CD4-positive, alpha-beta T cell treated with Interleukin-4 for 4 hours (primary cell): ENCODE measurements around the gene EGFR.
A peak's percentile ranks its signal among the peaks of the same experiment; 100 is the strongest.

ENCODE experiments used
- DNase-seq: peaks from one replicate; pipeline ENCODE4 v3.0.0-alpha.2; 2020

Gene EGFR

DNA sequence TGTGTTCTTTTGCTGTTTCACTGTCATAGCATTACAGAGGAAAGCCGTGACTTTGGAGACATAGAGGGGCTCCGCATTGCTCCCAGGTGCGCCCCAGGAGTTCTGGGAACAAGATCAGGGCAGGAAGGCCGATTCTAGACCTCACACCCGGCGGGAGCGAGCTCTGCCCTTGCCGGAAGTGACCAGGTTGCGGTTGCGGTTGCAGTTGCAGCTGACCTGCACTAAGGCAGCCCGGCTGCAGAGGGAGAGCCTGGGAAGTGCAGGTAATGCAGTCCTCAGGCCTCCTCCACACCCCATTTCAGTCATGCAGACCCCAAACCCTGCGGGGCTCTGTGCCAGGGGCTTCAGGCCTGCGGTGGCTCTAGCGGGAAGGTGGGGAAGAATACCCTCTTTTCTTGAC is 216.3 kb downstream of the EGFR start:
- no peak for DNase-seq

DNA sequence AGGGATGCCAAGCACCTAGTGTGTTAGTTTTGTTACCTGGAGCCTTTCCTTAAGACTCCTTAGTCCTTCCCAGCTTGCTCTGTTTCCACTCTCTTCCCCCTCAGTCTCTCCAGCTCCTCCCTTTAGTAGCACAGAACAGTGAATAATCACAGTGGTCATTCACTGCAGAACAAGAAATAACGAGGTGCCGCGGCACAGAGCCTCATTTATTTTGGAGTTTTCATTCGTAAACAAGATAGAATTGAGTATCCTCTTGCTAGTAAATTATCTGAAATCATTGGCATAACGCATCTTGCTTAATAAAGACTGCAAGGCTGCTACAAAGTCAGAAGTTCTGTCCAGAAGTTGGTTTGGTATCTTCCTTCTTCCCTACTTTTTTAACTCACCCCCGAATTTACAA is 217.0 kb downstream of the EGFR start:
- no peak for DNase-seq

DNA sequence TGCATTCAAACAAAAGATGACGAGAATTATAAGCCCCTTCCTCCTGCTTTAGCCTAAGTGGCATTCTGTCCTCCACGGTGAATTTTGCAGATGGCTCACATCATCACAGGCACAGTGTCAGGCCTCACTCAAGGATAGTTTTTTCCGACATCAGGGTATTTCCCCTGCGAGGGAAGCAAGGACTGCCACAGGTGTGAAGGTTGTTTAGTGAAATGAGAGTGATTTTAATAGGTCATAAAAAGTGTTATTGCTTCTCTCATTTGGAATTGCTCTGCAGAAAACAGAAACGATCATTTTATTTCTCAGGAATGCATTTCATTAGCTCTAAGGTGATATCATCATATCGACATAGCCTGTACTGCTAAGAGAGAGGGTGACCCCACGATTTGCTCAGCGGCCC is 217.7 kb downstream of the EGFR start:
- DNase-seq: no peak

DNA sequence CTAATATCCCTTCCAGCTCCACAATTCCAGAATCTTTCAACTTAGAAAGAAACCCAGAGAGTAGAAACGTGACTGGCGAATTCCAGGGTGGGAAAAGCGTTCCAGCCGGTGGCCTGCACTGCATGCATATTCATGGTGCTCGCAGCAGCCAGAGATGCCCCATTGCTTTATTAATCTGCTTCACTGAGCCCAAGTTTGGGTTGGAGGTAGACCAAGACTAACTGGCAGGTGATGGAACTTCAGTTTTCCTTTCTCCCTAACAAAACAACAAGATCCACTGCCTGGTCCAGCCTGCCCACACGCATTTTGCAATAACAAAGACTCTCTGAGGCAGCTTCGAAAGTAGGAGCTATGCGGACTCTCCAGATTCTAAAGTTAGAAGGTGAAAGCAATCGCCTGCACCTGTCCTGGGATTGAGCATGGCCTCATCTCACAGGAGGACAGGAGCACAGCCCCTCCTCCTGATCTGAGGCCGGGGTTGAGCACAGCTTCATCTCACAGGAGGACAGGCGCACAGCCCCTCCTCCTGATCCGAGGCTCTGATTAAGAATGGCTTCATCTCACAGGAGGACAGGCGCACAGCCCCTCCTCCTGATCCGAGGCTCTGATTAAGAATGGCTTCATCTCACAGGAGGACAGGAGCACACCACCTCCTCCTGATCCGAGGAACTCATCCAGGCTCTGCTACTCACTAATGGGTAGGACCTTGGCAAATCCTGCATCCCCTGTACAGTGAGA is 218.5 kb downstream of the EGFR start:
- DNase-seq: no peak

DNA sequence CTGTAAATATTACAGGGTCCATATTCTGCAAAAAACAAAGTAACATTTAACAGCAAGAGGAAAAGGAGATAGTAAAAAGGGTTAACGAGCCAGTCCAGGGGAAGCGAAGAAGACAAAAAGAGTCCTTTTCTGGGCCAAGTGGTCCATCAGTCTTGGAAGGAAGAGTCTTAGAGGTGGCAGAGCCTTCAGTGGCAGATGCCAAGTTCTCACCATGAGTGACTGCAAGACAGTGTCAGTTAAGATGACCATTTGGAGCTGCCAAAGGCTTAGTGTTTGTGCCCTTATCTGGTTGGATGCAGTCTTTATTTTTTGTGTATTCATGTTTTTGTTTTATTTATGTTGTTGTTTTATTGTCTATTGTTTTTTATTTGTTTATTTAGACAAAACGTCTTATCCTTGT is 220.6 kb downstream of the EGFR start:
- DNase-seq: no peak

DNA sequence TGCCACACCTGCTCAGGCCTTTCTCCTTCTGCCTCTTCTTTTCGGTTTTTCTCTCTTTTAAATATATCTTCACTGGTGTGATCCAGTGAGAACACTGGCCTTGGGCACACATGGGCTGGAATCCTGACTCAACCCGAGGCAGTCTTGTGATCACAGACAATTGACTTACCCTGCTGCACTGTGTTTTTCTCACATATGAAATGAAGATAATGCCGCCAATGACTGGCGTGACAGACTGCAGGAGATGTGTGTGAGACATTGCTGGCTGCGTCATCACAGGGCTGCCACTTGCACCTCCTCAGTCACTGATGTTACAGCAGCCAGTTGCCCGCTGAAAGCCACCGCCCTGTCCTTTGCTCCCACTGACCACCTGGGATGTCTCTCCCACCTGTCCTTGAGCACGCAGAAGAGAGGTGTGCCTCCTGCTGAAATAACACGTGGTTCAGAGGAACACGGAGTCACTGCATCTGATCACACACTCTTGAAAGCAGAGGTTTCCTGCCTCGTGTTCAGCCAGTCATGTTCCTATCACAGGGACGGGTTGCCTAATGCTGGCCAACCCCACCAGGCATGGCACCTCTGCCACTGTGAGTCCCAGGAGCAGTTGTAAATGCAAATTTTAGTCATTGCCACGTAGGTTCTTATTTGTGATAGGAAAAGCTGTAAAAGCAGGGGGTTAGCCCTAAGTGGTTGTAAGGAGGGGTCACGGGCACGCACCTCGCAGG is 221.8 kb downstream of the EGFR start:
- no peak for DNase-seq

DNA sequence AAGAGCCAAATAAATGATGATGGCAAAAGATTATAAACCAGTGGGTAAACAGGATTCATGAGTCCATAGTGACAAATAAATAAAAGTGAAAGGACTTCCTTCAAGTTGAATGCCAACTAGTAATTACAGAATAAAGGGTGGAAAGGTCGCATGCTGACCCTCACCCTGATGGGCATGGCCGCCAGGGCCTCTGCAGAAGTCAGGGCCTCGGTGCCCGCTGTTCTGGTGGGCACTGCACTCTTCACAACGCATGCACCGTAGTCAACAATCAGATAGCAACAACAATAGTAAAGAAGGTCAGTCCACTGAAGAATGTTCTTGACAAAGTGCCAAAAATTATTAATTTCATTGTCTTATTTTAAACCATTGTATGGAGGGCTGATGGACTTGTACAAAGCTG is 223.1 kb downstream of the EGFR start:
- DNase-seq: no peak

DNA sequence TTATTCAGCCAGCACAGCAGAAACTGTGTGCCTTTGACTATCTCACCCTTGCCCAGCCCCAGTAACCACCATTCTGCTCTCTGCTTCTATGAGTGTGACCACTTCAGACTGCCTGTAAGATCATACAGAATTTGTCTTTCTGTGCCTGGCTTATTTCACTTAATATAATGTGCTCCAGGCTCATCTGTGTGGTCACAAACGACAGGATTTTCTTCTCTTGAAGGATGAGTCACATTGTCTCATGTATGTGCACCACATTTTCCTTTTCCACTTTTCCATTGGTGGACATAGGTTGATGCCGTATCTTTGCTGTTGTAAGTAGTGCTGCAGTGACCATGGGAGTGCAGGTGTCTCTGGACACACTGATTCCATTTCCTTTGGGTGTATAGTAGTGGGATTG is 223.8 kb downstream of the EGFR start:
- DNase-seq: no peak

DNA sequence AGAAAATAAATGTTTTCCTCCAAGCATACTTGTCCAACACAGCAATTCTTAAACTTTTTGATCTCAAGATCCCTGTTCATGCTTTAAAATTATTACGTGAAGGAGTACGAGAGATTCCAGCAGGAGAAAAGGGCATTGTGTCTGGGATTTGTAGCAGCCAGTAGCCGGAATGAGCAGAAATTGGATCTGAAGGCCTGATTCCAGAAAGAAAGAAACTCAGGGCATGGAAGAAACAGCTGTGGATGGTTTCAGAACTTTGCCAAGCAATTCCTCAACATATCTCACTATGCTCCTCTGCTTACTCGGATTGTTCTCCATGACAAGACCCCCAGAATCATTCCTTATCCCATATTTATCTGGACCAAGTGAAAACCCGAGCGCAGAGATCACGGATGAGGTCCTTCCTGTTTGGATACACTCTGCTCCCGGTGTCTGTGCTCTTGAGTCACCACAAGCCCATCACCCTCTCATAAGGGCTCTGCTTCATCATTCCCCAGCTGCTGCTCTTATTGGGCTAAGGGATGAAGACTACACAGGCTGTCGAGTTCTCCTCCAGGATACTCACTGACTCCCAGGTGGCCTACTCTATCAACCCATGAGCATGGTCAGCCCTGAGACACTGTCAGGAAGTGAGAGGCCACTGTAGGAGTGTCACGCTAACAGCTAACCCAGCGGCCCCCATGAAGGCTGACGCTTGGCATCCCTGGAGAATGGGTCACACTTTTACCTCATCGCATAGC is 225.4 kb downstream of the EGFR start:
- no peak for DNase-seq

DNA sequence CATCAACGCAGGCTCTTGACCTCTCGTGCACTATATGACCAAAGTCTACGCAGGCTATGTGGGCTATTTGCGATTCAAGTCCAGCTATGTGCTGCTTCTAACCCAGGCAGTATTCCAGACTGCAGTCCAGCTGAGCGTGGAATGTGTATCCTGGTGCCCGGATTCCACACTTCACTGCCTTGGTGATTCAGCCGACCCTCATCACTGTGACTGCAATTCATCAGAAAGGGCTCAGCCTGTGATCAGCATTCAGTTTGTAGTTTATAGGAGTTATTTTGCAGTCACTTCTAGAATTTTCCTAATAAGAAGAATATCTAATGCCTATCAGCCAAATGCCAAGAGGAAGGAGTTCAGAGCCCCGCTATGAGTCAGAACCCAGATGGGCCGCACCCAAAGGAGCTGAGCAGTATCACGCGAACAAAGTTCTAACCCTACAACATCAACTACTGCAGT is 226.5 kb downstream of the EGFR start:
- no peak for DNase-seq

DNA sequence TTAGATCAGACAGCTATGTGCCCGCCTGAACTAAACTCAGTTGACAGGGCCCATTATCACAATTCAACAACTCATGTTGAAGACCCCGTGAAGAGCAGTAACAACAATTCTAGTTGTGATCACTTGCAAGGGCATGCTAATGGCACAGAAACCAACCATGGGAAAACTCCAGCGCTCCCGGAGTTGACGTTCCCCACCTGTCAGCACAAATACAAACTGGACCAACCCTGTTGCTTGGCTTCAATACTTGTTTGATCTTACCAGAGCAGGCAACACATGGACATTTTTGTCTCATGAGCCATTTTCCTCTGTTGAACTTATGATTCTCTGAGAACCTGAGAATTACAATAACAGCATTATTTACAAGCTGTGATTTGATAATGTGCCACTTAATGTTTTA is 227.4 kb downstream of the EGFR start:
- no peak for DNase-seq

DNA sequence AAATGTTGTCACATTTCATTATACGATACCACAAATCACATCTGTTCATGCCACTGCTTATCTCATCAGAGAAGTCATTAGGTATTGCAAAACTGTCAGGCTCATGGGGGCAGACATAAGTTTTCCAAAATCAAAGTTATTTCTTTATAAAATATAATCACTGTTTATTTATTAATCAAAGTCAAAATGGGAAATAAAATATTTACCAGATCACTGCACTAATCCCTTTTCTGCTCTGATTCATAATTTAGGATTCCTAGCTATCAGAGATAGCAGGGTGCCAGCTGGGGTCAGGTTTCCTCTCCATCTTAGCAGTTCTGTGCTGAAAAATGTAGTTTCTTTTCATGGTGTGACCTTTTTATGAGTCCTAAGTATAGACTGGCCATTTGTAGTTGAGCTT is 228.6 kb downstream of the EGFR start:
- no peak for DNase-seq

DNA sequence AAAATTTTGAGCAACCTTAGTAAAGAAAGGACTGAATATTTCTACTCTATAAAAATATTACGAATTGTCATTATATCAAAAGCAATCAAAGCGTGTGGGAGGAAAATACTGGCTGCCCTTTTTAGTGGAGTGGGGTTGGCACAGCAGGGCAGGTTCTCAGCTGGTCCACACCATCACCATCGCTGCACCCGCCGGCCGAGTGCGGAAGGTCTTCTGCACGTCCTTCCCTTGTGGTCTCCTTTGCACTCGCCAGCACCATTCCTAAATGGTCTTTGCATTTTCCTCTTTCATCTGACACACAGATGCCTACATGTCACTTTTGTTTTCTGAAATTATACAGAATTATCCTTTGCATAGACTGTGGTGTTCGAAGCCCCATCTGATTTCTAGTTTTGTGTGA is 229.7 kb downstream of the EGFR start:
- no peak for DNase-seq

DNA sequence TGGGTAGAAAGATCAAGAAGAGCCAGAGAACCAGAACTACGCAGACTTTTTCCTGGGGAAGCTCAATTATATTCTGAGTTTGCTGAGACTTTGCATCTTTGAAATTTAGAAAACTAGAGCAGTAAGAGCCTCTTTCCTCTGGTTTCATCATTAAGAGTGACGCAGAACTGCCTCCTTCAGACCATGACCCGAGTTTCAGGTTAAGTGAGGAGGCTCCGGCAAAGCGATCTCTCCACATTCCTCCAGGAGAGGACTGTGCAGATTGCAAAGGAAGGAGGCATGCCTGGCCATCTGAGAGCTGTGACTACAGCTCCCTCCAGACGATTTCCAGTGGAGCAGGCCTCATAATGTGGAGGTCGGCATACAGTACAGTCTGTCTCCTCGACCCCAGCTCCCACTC is 230.5 kb downstream of the EGFR start:
- DNase-seq: no peak

DNA sequence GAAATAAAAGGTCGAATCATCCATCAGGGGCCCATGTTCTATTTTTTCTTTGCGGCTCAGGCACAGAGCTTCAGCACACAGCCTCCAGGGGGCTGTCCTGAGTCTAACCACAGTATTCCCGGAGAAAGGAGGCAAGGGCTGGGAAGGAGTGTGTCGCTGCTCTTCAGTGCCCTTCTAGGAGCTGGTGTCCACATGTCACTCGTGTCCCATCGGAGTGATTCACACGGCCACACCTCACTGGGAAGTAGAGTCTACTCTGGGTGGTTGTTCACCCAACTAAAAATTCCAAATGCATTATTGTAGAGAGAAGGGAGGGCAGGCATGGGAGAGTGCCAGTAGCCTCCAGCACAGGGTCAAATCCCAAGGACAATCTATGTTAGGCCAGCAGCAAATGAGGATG is 231.5 kb downstream of the EGFR start:
- no peak for DNase-seq

DNA sequence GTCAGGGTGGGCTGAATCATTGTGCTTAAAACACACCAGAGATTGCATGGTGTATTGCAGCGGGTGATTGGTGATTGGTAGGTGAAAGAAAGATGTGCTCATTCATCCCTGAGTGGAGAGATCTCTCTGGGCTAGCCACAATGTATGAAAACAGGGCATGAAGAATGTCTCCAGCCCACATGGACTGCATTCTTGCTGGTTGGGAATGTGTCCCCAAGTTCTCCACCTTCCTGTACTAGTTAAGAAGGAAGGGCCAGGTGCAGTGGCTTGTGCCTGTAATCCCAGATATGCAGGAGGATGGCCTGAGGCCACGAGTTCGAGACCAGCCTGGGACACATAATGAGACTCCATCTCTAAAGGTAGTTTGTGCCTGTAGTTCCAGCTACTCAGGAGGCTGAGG is 232.5 kb downstream of the EGFR start:
- DNase-seq: no peak

DNA sequence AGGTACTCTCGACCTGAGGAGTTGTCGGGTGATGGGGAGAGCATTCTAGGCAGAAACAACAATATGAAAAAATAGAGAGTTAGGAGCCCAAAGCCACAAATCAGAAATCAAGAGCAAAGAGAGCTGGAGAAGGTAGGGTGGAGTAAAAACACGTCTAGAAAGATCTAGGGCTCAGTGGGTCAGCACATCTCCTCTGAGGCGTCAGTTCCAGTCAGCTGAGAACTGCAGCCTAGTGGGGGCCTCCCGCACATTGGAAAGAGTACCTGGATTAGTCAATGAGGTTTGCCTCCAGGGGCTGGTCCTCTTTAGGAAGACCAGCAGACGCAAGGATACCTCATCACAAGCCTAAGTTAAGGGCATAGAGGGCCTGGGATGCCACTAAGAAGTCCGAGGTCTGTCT is 233.1 kb downstream of the EGFR start:
- no peak for DNase-seq

DNA sequence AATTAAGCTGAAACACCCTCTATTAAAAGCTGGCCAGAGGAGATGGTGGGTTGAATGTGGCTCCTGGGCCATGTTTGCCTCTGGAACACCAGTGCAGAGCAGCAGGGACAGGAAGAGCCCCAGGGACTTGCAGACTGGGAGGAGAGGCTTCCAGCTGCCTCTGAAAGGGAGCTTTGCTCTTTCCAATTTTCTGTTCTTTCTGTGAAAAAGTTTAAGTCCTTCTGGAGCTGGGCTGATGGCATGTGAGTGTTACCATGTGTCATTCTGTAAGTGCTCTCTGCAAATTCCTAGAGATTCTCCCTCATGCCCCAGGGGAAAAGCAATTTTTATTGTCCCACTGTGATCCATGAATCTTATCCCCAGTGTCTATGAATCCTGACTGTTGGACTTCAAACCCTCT is 233.6 kb downstream of the EGFR start:
- DNase-seq: no peak

DNA sequence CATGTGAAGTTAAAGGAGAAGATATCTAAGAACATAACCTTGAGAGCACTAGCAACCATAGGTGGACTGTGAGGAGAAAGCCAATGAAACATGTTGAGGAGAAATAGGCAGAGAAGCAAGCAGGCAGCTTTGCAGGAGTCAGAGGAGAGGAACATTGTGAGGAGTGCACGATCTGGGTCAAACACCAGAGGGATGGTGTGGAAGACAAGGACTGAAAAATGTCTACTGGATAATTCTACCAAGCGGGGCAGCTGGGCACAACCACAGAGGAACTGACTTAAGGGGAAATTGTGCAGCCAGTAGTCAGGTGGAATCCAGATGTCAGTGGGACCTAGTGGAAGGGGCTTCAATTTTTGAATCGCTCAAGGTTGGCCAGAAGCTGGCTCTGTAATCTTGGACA is 234.4 kb downstream of the EGFR start:
- DNase-seq: no peak

DNA sequence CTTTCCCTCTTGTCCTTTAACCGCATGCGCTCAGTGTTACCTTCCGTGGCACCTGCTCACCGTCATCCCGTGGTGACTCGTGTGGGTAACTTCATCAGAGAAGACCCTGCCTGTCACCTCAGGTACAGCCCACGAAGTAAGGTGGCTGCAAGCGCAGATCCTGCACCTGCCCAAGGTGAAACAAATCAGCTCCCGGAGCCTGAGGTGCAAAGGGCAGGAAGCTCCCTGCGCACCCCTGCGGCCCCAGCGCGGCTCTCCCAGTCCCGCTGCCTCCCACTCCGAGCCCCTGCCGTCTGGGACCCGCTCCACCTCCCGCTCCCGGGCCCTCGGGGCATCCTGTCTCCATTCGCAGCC is 235.4 kb downstream of the EGFR start:
- no peak for DNase-seq

DNA sequence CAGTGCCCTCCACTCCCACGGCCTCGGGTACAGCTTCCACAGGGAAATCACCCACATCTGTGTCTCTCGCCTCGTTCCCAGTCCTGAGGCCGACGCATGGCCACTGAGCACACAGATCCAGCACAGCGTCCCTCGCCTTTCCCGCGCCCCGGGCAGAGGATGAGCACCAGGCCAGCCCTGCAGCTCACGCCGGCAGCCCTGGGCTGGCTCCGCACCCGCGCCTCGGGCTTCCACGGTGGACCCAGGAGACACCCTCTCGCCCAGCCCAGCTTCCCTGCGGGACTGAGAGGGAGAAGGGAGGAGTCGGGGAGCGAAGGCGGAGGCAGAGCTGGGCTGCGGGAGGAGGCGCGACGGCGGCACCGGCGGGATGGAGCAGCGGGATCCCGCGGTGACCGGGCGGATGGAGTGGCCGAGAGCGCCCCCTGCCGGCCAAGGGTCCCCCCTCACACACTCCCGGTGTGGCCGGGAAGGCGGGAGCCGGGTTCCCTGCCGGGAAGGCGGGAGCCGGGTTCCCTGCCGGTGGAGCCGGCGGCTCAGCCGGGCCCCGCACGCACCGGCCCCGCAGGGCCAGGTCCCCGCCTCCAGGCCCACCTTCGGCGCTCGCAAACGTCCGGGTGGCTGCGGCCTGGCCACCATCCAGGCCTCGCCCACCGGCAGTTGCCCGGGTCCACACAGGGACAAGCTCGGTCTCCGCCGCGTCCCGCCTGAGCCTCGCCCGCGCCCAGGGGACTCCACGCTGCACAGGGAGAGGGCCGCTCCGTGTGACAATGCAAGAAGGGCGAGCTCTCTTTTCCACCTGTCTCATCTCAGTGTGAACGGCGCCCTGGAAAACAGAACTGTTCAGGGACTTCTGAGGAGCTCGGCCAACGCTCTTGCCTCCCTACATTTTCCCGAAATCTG is 236.0 kb downstream of the EGFR start:
- DNase-seq: peak; percentile 38

DNA sequence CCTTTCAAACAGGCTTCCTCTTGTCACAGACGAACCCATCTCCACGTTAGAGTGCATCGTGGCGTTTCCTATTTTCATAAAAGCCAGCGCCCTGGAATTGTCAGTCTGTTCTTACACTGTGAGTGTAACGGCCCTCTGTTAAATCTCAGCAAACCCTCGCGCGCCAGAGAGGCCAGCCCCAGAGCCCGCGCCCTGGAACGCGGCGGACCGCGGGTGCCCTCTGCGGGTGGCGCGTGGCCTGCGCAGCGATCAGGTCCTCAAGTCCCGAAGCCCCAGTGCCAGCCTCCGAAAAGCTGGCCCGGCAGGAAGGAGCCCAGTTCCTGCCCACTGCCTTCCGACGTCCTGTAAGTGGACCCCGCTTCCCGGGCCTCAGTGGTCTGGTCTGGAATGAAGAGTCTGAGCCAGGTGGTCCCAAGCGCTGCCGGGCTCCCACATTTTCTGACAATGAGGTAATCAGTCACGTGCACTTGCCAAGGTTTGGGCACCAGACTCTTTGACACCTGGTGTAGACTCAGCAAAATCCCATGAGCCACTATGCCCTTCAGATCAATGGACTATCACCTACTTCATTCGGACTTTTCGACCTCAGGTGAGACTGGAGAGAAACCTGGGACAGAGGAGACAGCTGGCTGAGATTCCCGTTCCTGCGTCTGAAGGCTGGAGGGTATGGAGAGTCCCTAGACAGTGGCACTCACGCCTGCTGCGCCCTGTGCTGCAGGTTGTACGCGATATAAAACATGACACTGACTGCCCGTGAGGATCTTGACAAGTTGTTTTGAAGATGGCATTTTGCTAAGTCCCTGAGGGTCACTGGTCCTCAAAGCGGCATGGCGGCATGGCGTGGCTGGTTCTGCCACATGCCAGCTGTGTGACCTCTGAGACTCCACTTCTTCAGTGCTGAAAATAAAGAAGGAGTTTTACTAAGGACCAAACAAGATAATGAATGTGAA is 237.0 kb downstream of the EGFR start:
- DNase-seq: peak; percentile 33
